ENCODE data around the gene SSBP3. TPM values are rescaled to one million over a fixed set of nuclear protein-coding genes. Genes with fewer than 3 reads are reported as not detected.

The SSBP3 gene
- total and polyA plus RNA-seq, 9 of the 15 experiments (the other 6 are each of a cell fraction or from before 2014, with no cell fraction given) = 8.7 to 108 (median 33.8) TPM

DNA sequence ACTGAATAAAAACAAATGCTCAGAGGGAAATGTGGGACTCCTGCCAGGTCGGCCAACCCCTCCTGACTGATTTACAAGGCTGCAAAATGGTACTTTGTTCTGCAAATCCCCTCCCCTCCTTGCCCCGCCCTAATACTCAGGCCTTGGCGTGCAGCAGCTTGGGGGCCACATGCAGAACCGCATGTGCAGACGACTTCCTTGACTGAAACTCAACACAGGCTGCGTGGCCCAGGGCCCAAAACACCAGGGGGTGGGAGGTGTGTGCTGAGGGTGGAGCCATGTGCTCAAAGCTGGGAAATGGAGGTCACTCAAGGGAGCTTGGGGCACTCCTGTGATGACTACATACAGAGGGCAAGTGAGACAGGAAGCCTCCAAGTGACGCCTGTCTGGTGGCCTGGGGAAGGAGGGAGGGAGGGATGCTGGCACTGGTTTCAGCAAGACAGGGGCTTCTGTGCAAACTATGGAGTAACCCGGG, 119.0 kb downstream of the SSBP3 start (continued):
- TF ChIP-seq, protein P1, sequence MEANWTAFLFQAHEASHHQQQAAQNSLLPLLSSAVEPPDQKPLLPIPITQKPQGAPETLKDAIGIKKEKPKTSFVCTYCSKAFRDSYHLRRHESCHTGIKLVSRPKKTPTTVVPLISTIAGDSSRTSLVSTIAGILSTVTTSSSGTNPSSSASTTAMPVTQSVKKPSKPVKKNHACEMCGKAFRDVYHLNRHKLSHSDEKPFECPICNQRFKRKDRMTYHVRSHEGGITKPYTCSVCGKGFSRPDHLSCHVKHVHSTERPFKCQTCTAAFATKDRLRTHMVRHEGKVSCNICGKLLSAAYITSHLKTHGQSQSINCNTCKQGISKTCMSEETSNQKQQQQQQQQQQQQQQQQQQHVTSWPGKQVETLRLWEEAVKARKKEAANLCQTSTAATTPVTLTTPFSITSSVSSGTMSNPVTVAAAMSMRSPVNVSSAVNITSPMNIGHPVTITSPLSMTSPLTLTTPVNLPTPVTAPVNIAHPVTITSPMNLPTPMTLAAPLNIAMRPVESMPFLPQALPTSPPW (CRISPR knock-in tag; IDR thresholded peaks at IDR 0.05) = peak; percentile 49
- peak in 1 of 2 experiments; percentile 55; a peak in 3 of 4 replicates for TF ChIP-seq NRF1 (conservative IDR thresholded peaks at IDR 0.05 in 1 of 2, IDR thresholded peaks at IDR 0.05 in 1 of 2)
- TF ChIP-seq CTBP1 (IDR thresholded peaks at IDR 0.05; ENCODE audit: borderline replicate concordance) = peak; percentile 49; the same call in 1 of the 2 replicates
- no peak for TF ChIP-seq RBM39 (optimal IDR thresholded peaks at IDR 0.05; ENCODE audit: low read depth, low read length)
- TF ChIP-seq, protein P2, sequence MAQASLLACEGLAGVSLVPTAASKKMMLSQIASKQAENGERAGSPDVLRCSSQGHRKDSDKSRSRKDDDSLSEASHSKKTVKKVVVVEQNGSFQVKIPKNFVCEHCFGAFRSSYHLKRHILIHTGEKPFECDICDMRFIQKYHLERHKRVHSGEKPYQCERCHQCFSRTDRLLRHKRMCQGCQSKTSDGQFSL (CRISPR knock-in tag; IDR thresholded peaks at IDR 0.05) = 0 out of 2 replicates have a peak, but pooled peaks have one; percentile 45
- TF ChIP-seq, protein P2 (tag; IDR thresholded peaks at IDR 0.05) = no peak
- TF ChIP-seq RBFOX2 (IDR thresholded peaks at IDR 0.05; ENCODE audit: low read depth, low read length) = 0 out of 2 replicates have a peak, but pooled peaks have one; percentile 20
- TF ChIP-seq, protein P3, sequence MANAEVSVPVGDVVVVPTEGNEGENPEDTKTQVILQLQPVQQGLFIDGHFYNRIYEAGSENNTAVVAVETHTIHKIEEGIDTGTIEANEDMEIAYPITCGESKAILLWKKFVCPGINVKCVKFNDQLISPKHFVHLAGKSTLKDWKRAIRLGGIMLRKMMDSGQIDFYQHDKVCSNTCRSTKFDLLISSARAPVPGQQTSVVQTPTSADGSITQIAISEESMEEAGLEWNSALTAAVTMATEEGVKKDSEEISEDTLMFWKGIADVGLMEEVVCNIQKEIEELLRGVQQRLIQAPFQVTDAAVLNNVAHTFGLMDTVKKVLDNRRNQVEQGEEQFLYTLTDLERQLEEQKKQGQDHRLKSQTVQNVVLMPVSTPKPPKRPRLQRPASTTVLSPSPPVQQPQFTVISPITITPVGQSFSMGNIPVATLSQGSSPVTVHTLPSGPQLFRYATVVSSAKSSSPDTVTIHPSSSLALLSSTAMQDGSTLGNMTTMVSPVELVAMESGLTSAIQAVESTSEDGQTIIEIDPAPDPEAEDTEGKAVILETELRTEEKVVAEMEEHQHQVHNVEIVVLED (CRISPR knock-in tag; IDR thresholded peaks at IDR 0.05) = no peak
- TF ChIP-seq YBX1 (IDR thresholded peaks at IDR 0.05) = no peak
- peak; percentile 4 for TF ChIP-seq ZFP36 (IDR thresholded peaks at IDR 0.05; ENCODE audit: low read depth, low read length, partially characterized antibody)
- no peak for TF ChIP-seq ELF4 (CRISPR knock-in tag; IDR thresholded peaks at IDR 0.05)
- no peak for TF ChIP-seq TARDBP (IDR thresholded peaks at IDR 0.05)
- no peak for TF ChIP-seq HOXB6 (CRISPR knock-in tag; IDR thresholded peaks at IDR 0.05; ENCODE audit: borderline replicate concordance)
- no peak for TF ChIP-seq NFE2 (IDR thresholded peaks at IDR 0.05; ENCODE audit: low read depth)
- TF ChIP-seq, protein P4, sequence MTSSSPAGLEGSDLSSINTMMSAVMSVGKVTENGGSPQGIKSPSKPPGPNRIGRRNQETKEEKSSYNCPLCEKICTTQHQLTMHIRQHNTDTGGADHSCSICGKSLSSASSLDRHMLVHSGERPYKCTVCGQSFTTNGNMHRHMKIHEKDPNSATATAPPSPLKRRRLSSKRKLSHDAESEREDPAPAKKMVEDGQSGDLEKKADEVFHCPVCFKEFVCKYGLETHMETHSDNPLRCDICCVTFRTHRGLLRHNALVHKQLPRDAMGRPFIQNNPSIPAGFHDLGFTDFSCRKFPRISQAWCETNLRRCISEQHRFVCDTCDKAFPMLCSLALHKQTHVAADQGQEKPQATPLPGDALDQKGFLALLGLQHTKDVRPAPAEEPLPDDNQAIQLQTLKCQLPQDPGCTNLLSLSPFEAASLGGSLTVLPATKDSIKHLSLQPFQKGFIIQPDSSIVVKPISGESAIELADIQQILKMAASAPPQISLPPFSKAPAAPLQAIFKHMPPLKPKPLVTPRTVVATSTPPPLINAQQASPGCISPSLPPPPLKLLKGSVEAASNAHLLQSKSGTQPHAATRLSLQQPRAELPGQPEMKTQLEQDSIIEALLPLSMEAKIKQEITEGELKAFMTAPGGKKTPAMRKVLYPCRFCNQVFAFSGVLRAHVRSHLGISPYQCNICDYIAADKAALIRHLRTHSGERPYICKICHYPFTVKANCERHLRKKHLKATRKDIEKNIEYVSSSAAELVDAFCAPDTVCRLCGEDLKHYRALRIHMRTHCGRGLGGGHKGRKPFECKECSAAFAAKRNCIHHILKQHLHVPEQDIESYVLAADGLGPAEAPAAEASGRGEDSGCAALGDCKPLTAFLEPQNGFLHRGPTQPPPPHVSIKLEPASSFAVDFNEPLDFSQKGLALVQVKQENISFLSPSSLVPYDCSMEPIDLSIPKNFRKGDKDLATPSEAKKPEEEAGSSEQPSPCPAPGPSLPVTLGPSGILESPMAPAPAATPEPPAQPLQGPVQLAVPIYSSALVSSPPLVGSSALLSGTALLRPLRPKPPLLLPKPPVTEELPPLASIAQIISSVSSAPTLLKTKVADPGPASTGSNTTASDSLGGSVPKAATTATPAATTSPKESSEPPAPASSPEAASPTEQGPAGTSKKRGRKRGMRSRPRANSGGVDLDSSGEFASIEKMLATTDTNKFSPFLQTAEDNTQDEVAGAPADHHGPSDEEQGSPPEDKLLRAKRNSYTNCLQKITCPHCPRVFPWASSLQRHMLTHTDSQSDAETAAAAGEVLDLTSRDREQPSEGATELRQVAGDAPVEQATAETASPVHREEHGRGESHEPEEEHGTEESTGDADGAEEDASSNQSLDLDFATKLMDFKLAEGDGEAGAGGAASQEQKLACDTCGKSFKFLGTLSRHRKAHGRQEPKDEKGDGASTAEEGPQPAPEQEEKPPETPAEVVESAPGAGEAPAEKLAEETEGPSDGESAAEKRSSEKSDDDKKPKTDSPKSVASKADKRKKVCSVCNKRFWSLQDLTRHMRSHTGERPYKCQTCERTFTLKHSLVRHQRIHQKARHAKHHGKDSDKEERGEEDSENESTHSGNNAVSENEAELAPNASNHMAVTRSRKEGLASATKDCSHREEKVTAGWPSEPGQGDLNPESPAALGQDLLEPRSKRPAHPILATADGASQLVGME (CRISPR knock-in tag; IDR thresholded peaks at IDR 0.05) = no peak
- no peak for TF ChIP-seq KAT8 (IDR thresholded peaks at IDR 0.05; ENCODE audit: low read depth)
- no peak for TF ChIP-seq SMAD3 (CRISPR knock-in tag; conservative IDR thresholded peaks at IDR 0.05)
- TF ChIP-seq SMAD2 (IDR thresholded peaks at IDR 0.05; ENCODE audit: low read depth, low read length) = no peak
- TF ChIP-seq ZBTB8A (IDR thresholded peaks at IDR 0.05; ENCODE audit: partially characterized antibody) = no peak
- TF ChIP-seq NFYB (IDR thresholded peaks at IDR 0.05; ENCODE audit: extremely low read depth, insufficient read length) = no peak
- TF ChIP-seq CAMTA2 (CRISPR knock-in tag; conservative IDR thresholded peaks at IDR 0.05) = no peak
